ENCODE measurements around the gene SLC7A7. TPM values are rescaled to one million over a fixed set of nuclear protein-coding genes. Genes with fewer than 3 reads are reported as not detected.
"Not testable (repeated sequence)": the region's sequence is repeated elsewhere in the genome, so short reads cannot be mapped to it uniquely, and the experiment has no call there.

The SLC7A7 gene
- total RNA-seq, 2 experiments from 2014 or later, result 0.38 to 0.60 TPM

- H3K27me3 Mint-ChIP-seq, result peaks cover 18% of the 10 kb centered on the region
- H3K27ac Mint-ChIP-seq, result no peak overlapping the region
- no peak overlapping the region for H3K4me3 Mint-ChIP-seq
- H3K36me3 Mint-ChIP-seq (ENCODE audit: low read depth), result no peaks in the 10 kb centered on the region
- ChIA-PET POLR2A (interaction anchor here (1.5 kb wide), 1 partner anchor 26 kb away, joined by 5 read pairs; the partner anchor contains the start of gene OXA1L), CTCF (interaction anchor here (0.6 kb wide), 1 partner anchor 183 kb away, joined by 3 read pairs; no protein-coding TSS in a partner anchor)
- peaks cover 28% of the 10 kb centered on the region for H3K4me1 Mint-ChIP-seq
- H3K9me3 Mint-ChIP-seq, result no peaks in the 10 kb centered on the region
- no peak for DNase-seq
Observed at GRCh38 chr14:22740020-22740419, 75.2 kb downstream of the SLC7A7 start.

- POLR2A ChIA-PET, result interaction anchor here (1.5 kb wide), 1 partner anchor 27 kb away, joined by 5 read pairs; the partner anchor contains the start of gene OXA1L
- DNase-seq, result no peak
- H3K27me3 Mint-ChIP-seq, result peaks cover 18% of the 10 kb centered on the region
- no peaks in the 10 kb centered on the region for H3K36me3 Mint-ChIP-seq (ENCODE audit: low read depth)
- no peak overlapping the region for H3K4me3 Mint-ChIP-seq
- CTCF ChIA-PET, result interaction anchor here (0.6 kb wide), 1 partner anchor 182 kb away, joined by 3 read pairs; no protein-coding TSS in a partner anchor
- H3K4me1 Mint-ChIP-seq, result peaks cover 28% of the 10 kb centered on the region
- H3K9me3 Mint-ChIP-seq, result no peaks in the 10 kb centered on the region
- H3K27ac Mint-ChIP-seq, result no peak overlapping the region
Observed at GRCh38 chr14:22739423-22739822, 75.8 kb downstream of the SLC7A7 start.

DNA sequence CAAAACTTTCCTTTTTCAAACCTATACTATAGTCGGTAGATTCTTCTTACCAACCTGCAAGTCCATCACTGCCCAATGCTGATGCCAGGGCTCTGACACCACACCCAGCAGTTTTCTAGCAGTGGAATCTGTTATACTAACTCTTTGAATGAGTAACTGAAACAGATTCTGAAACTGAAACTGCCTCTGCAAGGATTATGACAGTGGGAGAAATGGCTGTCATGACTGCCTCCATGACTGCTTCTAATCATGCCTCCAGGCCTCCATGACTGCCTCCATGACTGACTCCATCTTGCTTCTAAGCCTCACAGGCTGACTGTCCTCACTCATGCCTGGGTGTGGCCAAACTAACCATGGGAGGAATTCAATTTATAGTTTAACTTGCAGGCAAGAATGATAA lies 78.2 kb downstream of the SLC7A7 start:
- Mint-ChIP-seq H3K9me3 (no peaks in the 10 kb centered on the region), H3K36me3 (ENCODE audit: low read depth) (no peaks in the 10 kb centered on the region), H3K27ac (peak overlapping the region; percentile 72), H3K4me3 (no peak overlapping the region), H3K4me1 (peaks cover 27% of the 10 kb centered on the region), H3K27me3 (peaks cover 6% of the 10 kb centered on the region)
- ChIA-PET POLR2A (no interaction called here), CTCF (no interaction called here)
- DNase-seq, result peak; percentile 61

GRCh38 chr14:22736384-22736783 lies 78.9 kb downstream of the SLC7A7 start:
- H3K36me3 Mint-ChIP-seq (ENCODE audit: low read depth); DNase-seq; H3K27me3 Mint-ChIP-seq; H3K9me3 Mint-ChIP-seq; H3K4me3 Mint-ChIP-seq; POLR2A ChIA-PET: not testable (repeated sequence)
- peaks cover 27% of the 10 kb centered on the region for H3K4me1 Mint-ChIP-seq
- peak overlapping the region; percentile 72 for H3K27ac Mint-ChIP-seq
- CTCF ChIA-PET, result interaction anchor here (0.7 kb wide), 2 partner anchors 12 to 30 kb away, joined by 3 to 5 read pairs; no protein-coding TSS in a partner anchor

- Mint-ChIP-seq H3K27ac (no peak overlapping the region), H3K9me3 (no peaks in the 10 kb centered on the region), H3K27me3 (peaks cover 9% of the 10 kb centered on the region), H3K36me3 (ENCODE audit: low read depth) (no peaks in the 10 kb centered on the region), H3K4me1 (peaks cover 26% of the 10 kb centered on the region), H3K4me3 (no peak overlapping the region)
- no peak for DNase-seq
- ChIA-PET CTCF (interaction anchor here (1.1 kb wide), 1 partner anchor 165 kb away, joined by 4 read pairs; no protein-coding TSS in a partner anchor), POLR2A (no interaction called here)
Observed at GRCh38 chr14:22735096-22735495, 80.1 kb downstream of the SLC7A7 start.

- peaks cover 9% of the 10 kb centered on the region for H3K27me3 Mint-ChIP-seq
- H3K27ac Mint-ChIP-seq, result no peak overlapping the region
- CTCF ChIA-PET, result interaction anchor here (0.8 kb wide), 1 partner anchor 15 kb away, joined by 4 read pairs; no protein-coding TSS in a partner anchor
- H3K4me1 Mint-ChIP-seq, result peaks cover 15% of the 10 kb centered on the region
- no peak for DNase-seq
- POLR2A ChIA-PET, result no interaction called here
- no peaks in the 10 kb centered on the region for H3K36me3 Mint-ChIP-seq (ENCODE audit: low read depth)
- H3K9me3 Mint-ChIP-seq, result no peaks in the 10 kb centered on the region
- no peak overlapping the region for H3K4me3 Mint-ChIP-seq
Observed at GRCh38 chr14:22733829-22734228, 81.4 kb downstream of the SLC7A7 start.

DNA sequence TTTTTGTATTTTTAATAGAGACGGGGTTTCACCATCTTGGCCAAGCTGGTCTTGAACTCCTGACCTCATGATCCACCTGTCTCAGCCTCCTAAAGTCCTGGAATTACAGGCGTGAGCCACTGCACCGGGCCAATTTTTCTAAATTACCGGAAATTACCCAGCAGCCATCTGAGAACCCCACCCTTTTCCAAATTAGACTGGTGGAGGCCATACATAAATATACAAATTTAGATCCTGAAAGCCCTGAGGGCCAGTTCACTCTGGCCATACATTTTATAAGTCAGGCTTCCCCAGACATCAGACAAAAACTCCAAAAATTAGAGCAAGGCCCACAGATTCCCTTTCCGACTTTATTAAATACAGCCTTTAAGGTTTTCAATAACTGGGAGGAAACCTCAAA lies 83.2 kb downstream of the SLC7A7 start:
- CTCF ChIA-PET, result interaction anchor here (0.5 kb wide), 1 partner anchor 20 kb away, joined by 4 read pairs; no protein-coding TSS in a partner anchor
- H3K27ac Mint-ChIP-seq; H3K4me3 Mint-ChIP-seq; H3K27me3 Mint-ChIP-seq; POLR2A ChIA-PET; H3K9me3 Mint-ChIP-seq; DNase-seq; H3K36me3 Mint-ChIP-seq (ENCODE audit: low read depth); H3K4me1 Mint-ChIP-seq: not testable (repeated sequence)

DNA sequence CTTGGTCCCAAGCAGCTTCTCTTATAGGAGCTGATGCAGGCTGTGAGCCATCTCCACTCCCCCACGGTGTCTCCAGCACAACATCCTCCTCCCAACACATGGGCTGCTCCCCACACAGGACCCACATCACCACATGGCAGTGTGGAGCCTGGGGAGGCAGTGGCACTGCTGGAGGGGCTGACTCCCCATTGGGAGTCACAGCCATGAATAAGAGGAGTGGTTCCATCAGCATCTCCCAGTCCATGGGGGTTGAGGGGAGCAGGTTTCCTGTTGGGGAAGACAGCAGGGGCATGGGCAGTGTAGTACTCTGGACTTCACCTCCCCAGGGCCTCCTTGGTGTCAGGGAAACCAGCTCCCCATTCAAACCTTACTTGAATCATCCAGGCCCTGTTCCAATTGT lies 89.2 kb downstream of the SLC7A7 start:
- DNase-seq, result no peak
- H3K27me3 Mint-ChIP-seq, result peaks cover 3% of the 10 kb centered on the region
- CTCF ChIA-PET, result no interaction called here
- H3K27ac Mint-ChIP-seq, result no peak overlapping the region
- peaks cover 2% of the 10 kb centered on the region for H3K4me1 Mint-ChIP-seq
- H3K9me3 Mint-ChIP-seq, result no peaks in the 10 kb centered on the region
- H3K4me3 Mint-ChIP-seq, result no peak overlapping the region
- POLR2A ChIA-PET, result no interaction called here
- no peaks in the 10 kb centered on the region for H3K36me3 Mint-ChIP-seq (ENCODE audit: low read depth)

GRCh38 chr14:22725374-22725773 lies 89.9 kb downstream of the SLC7A7 start:
- H3K27ac Mint-ChIP-seq; POLR2A ChIA-PET; H3K4me3 Mint-ChIP-seq; H3K36me3 Mint-ChIP-seq (ENCODE audit: low read depth); H3K9me3 Mint-ChIP-seq; DNase-seq; H3K27me3 Mint-ChIP-seq; H3K4me1 Mint-ChIP-seq; CTCF ChIA-PET: not testable (repeated sequence)

- H3K4me3 Mint-ChIP-seq; H3K27ac Mint-ChIP-seq; H3K9me3 Mint-ChIP-seq; H3K4me1 Mint-ChIP-seq; H3K27me3 Mint-ChIP-seq; POLR2A ChIA-PET; DNase-seq; H3K36me3 Mint-ChIP-seq (ENCODE audit: low read depth); CTCF ChIA-PET: not testable (repeated sequence)
Observed at GRCh38 chr14:22724847-22725246, 90.4 kb downstream of the SLC7A7 start.

GRCh38 chr14:22723815-22724214 lies 91.4 kb downstream of the SLC7A7 start:
- Mint-ChIP-seq H3K36me3 (ENCODE audit: low read depth) (no peaks in the 10 kb centered on the region), H3K27me3 (peaks cover 5% of the 10 kb centered on the region), H3K9me3 (no peaks in the 10 kb centered on the region), H3K27ac (no peak overlapping the region), H3K4me1 (peaks cover 2% of the 10 kb centered on the region), H3K4me3 (no peak overlapping the region)
- POLR2A ChIA-PET, result no interaction called here
- no peak for DNase-seq
- CTCF ChIA-PET, result interaction anchor here (2.3 kb wide), 1 partner anchor 26 kb away, joined by 5 read pairs; no protein-coding TSS in a partner anchor

Other genes starting within 250 kb of the SLC7A7 start
- 100 to 1,000 TPM; 160 to 167 TPM for gene DAD1, start 226.2 kb downstream of the SLC7A7 start, total RNA-seq
- 10 to 100 TPM; 16.7 to 20.7 TPM for gene ABHD4, start 217.1 kb downstream of the SLC7A7 start, total RNA-seq
- gene OR6J1, start 171.1 kb downstream of the SLC7A7 start, total RNA-seq, result not detected
- 100 to 1,000 TPM; 118 to 122 TPM for gene OXA1L, start 48.7 kb downstream of the SLC7A7 start, total RNA-seq
- gene MRPL52, start 14.5 kb upstream of the SLC7A7 start, total RNA-seq, result 100 to 1,000 TPM; 108 to 119 TPM
- gene MMP14, start 21.1 kb upstream of the SLC7A7 start, total RNA-seq, result 1 to 10 TPM; 1.9 to 2.9 TPM
- gene LRP10, start 56.3 kb upstream of the SLC7A7 start, total RNA-seq, result 10 to 100 TPM; 88.5 to 98.6 TPM
- 1 to 10 TPM in 1 of 2 experiments, under 1 TPM in 1; 0.98 to 1.2 TPM for gene REM2, start 67.8 kb upstream of the SLC7A7 start, total RNA-seq
- 10 to 100 TPM; 71.8 to 73.5 TPM for gene RBM23, start 103.7 kb upstream of the SLC7A7 start, total RNA-seq
- gene PRMT5, start 113.9 kb upstream of the SLC7A7 start, total RNA-seq, result 10 to 100 TPM; 46.3 to 49.8 TPM
- gene HAUS4, start 141.7 kb upstream of the SLC7A7 start, total RNA-seq, result 10 to 100 TPM; 60.2 to 66.5 TPM
- 1 to 10 TPM; 1.2 to 1.3 TPM for gene AJUBA, start 167.1 kb upstream of the SLC7A7 start, total RNA-seq
- 10 to 100 TPM in 1 of 2 experiments, 1 to 10 TPM in 1; 9.4 to 10.4 TPM for gene C14orf93, start 194.7 kb upstream of the SLC7A7 start, total RNA-seq
- gene PSMB5, start 219.5 kb upstream of the SLC7A7 start, total RNA-seq, result 10 to 100 TPM; 55.0 to 57.5 TPM
- not detected for gene PSMB11, start 226.8 kb upstream of the SLC7A7 start, total RNA-seq
- gene CDH24, start 242.1 kb upstream of the SLC7A7 start, total RNA-seq, result 1 to 10 TPM; 1.6 to 2.0 TPM

All from activated CD4-positive, alpha-beta memory T cell treated with anti-CD3 and anti-CD28 coated beads, Interleukin-2, amount 10 ng/mL, durations not matched to agents 7 days and 5 days (primary cell).